GM12878 (cell line): ENCODE measurements around the gene NT5E. TPM values are rescaled to one million over a fixed set of nuclear protein-coding genes. Genes with fewer than 3 reads are reported as not detected.

Source experiments
- BCLAF1 ChIP-seq: fragments of 450-650 bp; IDR thresholded peaks from 2 replicates; pipeline ENCODE4 v1.6.1; 2017; ENCODE audit warnings: antibody characterized with exemption, mild to moderate bottlenecking, moderate library complexity
- CHD1 ChIP-seq: IDR thresholded peaks from 2 replicates; pipeline ENCODE4 v1.6.1; 2012; ENCODE audit warnings: low read depth, low read length, improper control_type of control experiment
- ESRRA ChIP-seq: IDR thresholded peaks from 2 replicates; pipeline ENCODE4 v1.6.1; 2012; ENCODE audit warnings: mild to moderate bottlenecking, low read length, improper control_type of control experiment
- RB1 ChIP-seq: fragments of 450-650 bp; formaldehyde crosslinking; IDR thresholded peaks from 2 replicates; pipeline ENCODE4 v1.6.1; 2017; ENCODE audit warnings: mild to moderate bottlenecking, borderline replicate concordance
- ZBTB11 ChIP-seq: fragments of 450-650 bp; formaldehyde crosslinking; IDR thresholded peaks from 2 replicates; pipeline ENCODE4 v1.5.0; 2022; ENCODE audit warnings: mild to moderate bottlenecking, missing genetic modification characterization
- polyA plus RNA-seq, 11 experiments: library from polyadenylated mRNA; depleted of rRNA in 4 of 11; unstranded in 6 of 11; stranded (reverse) in 5 of 11; fragments of >200 nt; fragmentation: Nextera tagmentation in 4 of 11; fragmentation: Illumina TruSeq in 1 of 11; extraction: Ambion mirVana in 4 of 11; extraction: Trizol in 1 of 11; gene quantifications; 1 replicate in 1 of 11; 2 replicates in 10 of 11; pipeline versions ENCODE4 v1.2.1 to v1.2.3, GENCODE V29; 2011 to 2016; ENCODE audit warnings: inconsistent platforms in 2 of 11, missing spikeins in 2 of 11, low read depth in 1 of 11
- total RNA-seq, 4 experiments: library from RNA; depleted of rRNA in 3 of 4; stranded (reverse); fragments of >200 nt in 3 of 4; fragmentation: Illumina TruSeq in 1 of 4; extraction: Trizol in 1 of 4; gene quantifications; 2 replicates each; pipeline versions ENCODE4 v1.2.1 to v1.2.3, GENCODE V29; 2013 to 2021

Gene NT5E
- total and polyA plus RNA-seq, 10 of the 15 experiments (the other 5 are each of a cell fraction or from before 2014, with no cell fraction given), result 1.9 to 9.7 (median 7.3) TPM

GRCh38 chr6:85482905-85483700 lies 33.2 kb downstream of the NT5E start (continued):
- TF ChIP-seq RB1 (peak; percentile 28; the same call in 1 of the 2 replicates), ZBTB11 (no peak), ESRRA (no peak), CHD1 (no peak), BCLAF1 (no peak)
